Muscle of arm (tissue), 12 donors: Measurements from ENCODE around the gene RNF130. TPM values are rescaled to one million over a fixed set of nuclear protein-coding genes. Genes with fewer than 3 reads are reported as not detected.
A peak's percentile ranks its signal among the peaks of the same experiment; 100 is the strongest.

Source experiments
- DNase-seq: peaks from one replicate; pipeline ENCODE4 v3.0.0-alpha.2; 2013
- polyA plus RNA-seq, 12 donors: library from polyadenylated mRNA; unstranded; fragments of 120-200 nt; gene quantifications; one replicate each; pipeline ENCODE4 v1.2.1, GENCODE V29; 2013; ENCODE audit not compliant: insufficient read length in 12 of 12

Gene RNF130
- polyA plus RNA-seq, 12 donors = 26.0 to 63.6 (median 44.7) TPM; not detected in 1

DNA sequence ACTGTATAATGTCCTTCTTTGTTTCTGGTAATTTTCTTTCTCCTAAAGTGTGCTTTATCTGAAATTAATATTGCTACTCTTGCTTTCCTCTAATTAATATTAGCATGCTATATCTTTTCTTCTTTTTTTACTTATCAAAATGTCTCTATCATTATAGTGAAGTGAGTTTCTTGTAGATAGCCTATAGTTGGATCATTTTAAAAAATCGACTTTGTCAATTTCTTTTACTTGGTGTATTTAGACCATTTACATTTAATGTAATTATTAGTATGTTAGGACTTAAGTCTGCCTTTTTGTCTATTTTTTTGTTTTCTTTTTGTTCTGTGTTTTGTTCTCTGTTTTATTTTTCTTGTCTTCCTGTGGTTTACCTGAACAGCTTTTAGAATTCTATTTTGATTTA is 35.4 kb upstream of the RNF130 start:
- DNase-seq = no peak

DNA sequence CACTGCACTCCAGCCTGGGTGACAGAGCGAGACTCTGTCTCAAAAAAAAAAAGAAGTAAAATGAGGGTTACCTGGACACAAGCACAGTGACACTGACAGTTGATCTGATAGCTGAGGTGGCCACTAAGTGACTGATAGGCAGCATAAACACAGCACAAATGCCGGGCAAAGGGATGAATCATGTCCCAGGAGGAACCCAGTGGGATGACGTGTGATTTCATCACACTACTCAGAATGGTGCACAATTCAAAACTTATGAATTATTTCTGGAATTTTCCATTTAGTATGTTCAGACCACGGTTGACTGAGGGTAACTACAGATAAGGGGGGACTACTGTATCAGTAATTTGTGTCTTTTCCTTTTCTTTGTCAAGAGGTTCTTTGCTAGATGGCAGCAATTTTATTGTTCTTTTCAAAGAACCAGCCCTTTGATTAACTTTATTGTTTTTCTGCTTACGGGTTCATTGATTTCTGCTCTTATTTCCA is 34.3 kb upstream of the RNF130 start:
- DNase-seq = no peak

DNA sequence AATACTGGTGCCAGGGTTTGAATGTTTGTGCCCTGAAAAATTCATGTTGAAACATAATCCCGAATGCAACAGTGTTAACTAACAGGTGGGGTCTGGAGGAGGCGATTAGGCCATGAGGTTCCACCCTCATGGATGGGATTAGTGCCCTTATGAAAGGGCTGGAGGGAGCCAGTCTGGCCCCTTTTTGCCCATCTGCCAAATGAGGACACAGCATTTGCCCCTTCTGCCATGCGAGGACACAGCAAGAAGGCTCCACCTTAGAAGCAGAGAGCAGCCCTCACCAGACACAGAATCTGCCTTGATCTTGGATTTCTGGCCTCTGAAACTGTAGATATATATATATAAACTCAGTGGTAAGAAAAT is 32.6 kb upstream of the RNF130 start:
- no peak for DNase-seq

DNA sequence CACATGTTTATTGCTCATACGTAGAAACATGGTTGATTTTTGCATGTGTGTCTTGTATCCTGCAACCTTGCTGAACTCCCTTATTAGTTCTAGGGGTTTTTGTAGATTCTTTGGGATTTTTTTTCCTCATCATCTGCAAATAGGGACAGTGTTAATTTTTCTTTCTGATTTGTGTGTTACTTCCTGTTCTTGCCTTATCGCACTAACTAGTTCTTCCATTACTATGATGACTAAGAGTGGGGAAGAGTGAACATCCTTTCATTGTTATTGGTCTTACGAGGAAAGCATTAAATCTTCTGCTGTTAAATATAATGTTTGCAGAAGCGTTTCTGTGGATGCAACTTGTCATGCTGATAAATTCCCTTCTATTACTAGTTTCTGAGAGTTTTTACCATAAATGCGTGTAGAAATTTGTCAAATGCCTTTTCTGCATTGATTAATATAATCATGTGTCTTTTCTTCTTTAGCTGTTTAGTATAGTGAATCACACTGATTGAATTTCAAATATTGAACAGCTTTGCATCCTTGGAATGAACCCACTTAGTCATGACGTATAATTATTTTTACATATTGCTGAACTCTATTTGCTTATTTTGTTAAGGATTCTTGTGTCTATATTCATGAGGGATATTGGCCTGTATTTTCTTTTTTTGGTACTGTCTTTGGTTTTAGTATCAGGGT is 32.1 kb upstream of the RNF130 start:
- no peak for DNase-seq

DNA sequence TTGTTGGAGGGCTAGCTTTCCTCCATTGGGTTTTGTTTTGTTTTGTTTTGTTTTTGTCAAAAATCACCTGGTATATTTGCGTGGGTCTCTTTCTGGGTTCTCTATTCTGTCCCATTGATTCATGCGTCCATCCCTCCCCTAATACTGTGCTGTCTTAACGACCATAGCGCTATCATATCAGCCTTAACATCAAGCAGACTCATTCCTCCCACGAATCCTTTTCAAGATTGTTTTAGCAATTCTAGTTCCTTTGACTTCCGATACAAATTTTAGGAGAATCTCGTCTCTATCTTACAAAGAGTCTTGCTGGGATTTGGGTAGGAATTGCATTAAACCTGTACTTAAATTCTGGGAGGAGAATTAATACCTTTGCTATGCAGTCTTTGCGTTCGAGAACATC is 31.1 kb upstream of the RNF130 start:
- no peak for DNase-seq

DNA sequence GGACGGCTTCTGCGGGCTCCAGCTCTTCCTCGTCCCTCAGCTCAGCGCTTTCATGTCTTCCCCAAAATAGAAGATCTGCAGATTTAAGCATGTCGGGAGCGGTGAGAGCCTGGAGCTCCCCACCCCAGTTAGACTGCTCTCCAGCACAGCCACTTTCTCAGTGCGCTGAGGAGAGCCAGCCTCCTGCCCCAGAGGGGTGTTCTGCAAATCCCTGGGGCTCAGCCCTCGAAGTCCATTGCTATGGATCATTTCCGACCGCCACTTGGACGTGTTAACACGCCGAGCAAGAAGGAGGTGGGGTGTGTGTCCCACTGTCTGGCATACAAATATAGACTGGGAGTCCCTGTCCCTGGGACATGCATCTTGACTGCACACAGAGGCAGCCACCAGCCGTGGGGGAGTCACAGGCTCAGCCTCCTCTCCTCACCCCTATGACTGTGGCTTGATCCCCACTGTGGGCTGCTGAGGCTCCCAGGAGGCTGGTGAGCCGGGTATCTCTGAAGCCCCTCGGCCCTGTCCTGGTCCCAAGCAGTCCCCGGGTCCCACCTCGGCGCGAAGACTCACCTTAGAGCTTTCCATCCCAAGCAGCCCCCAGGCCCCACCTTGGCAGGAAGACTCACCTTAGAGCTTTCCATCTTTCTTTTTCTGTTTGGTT is 30.0 kb upstream of the RNF130 start:
- no peak for DNase-seq

DNA sequence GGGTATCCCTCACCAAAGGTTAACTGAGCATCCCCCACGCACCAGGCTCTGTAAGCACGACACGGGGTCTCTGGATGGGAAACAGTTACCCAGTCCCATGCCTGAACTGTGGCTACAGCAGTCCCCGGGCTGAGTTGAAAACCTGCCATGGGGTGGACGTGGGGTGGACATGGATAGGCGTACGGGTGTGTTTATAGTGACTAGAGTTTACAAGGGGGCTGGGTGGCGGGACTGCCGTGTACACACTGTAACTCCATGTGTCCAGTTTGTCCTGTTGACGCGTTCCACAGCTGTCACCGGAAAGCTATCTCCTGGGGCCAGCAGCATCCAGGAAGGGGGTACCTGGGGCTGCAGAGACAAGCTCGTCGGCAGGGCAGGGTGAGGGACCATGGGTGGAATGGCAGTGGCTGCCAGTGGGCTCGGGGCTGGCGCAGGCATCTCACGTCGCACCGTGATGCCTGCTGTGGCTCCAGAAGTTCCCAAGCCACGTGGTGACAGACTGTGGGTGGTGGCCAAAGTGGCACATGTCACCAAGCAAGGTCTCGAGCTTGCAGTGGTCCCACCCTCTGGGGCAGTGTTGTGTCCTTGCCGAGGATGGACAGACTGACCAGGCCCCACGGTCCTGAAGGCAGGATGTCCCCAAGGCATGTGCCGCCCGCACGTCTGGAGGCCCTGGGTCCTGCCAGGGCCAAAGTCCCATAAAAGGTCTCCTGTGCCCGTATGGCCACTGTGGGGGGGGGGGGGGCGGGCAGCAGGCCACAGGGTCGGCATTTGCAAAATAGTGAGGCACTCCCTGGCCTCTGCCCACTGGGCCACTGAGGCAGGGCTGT is 29.3 kb upstream of the RNF130 start:
- no peak for DNase-seq

DNA sequence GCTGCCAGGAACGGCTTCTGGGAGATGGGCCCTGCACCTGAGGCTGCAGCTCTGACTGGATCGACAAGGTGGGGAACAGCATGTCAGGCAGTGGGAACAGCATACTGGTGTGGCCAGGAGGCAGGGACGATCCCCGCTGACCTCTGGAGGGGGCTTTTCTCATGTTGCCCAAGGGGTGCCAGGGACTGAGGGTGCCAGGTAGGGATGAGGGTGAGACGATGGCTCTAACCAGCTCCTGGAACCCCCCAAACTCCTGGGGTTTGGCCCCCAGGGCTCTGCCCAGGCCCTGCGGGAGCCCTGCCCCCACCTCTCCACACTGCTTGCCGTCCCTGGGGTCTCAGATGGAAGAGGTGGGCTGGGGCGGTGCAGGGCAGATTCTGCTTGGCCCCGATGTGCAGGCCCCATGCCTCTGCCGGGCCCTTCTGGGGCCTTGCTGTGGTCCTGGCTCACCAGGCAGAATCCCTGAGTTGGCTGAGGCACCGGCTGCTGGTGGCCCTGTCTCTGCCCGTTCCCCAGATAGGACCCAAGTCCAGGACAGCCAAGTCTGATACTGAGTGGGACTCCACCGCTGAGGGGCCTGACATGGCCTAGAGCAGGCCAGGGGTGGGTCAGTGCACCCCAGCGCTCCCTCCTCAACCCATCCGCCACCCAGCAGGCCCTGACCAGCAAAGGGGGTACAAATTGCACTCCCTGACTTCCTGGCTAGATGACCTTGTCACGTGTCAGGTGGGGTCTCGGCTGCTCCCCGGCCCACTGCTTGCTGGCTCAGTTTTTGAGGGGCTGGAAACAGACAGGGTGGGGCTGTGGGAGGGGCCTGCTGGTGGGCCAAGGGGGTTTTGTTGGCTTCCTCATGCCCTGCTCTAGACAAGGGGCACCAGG is 28.4 kb upstream of the RNF130 start:
- DNase-seq = no peak

DNA sequence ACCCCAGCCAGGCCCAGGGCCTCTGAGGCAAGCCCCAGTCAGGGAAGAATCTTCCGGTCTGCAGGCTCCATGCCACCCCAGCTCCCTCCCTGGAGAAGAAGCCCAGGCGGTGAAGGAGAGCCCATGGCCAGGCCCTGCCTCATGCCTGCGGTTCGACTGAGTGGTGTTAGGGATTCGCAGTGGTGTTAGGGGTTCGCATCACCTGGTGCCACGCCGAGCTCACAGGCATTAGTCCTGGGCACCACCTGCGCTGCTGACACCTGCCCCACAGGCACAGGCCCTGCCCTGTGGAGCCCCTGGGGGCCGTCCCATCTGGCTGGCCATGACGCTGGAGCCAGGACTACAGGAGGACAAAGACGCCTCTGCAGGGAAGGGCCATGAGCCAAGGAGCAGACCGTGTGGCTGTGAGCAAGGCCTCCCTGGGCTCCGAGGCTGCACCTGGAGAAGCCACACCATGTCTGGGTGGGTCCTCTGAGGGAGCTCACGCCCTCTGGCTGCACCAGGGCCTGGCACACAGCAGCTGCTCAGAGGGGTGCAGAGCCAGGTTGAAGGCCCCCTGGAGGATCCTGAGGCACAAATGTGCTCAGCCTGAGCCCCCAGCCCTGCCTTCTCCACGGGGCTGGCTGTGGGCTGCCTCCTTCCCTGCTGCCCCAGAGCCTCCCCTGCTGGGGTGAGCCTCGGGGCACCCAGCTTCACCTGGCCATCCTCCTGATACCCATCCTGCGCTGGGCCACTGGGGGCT is 27.6 kb upstream of the RNF130 start:
- DNase-seq = no peak

DNA sequence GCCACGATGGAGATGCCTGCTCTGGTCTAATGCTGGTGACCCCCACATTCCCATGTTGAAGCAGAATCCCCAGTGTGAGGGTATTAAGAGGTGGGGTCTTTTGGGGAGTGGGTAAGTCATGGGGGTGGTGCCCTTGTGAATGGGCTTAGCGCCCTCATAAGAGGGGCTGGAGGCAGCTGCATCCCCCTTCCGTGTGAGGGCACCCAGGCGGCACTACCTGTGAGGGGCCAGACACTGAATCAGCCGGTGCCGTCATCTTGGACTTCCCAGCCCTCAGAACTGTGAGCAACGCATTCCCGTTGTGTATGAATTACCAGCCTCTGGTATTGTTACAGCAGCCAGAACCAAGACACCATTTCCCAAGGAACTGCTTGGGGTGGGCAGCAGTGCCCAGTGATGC is 27.0 kb upstream of the RNF130 start:
- DNase-seq = no peak

DNA sequence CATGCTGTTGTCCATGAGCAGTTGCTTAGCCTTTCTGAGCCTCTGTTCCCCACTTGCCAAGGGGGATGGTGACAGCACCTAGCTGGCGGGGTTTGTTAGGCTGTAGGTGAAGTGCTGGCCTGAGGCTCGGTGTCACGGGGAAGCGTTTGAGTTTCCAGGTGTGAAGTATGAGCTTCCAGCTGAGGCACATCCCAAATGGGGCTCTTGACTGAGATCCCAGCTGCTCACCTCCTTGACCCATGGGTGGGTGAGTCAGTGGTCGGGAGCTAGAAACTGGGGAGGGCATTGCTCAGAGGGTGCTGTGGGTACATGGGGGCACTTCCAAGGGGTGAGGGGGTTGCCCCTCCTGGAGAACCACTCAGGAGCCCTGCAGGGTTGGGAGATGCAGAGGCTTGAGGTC is 26.4 kb upstream of the RNF130 start:
- no peak for DNase-seq

DNA sequence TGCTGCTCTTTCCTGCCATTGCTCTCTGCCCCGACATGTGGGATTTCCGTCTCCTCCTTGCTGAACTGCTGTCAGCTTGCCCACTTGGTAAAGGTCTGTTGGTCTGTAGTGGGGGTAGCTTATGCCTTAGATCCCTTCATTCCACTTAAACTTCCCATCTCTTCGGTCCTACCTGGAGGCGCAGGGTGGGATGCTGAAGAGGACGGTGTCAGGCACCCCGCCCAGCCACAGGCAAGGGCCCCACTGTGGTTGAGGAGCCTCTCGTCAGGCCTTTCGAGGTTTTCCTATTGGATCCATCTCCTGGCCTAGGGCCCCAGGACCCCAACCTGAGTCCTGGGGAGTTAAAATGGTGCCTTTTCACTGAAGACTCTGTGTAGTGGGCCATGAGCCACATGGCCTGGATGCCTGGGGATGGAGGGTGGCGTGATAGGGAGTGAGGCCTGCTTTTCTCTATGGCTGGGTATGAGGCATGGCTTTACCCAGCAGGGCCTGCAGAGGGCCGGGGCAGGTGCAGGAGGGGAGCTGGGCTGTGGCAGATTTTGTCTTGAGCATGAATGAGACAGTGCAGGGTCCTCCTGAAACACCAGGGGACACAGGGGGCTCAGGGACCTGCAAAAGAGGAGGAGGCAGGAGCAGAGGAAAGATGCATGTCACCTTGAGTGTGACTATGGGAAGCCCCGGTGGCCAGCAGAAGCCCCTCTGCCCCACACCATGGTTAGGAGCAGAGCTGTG is 25.8 kb upstream of the RNF130 start:
- no peak for DNase-seq

DNA sequence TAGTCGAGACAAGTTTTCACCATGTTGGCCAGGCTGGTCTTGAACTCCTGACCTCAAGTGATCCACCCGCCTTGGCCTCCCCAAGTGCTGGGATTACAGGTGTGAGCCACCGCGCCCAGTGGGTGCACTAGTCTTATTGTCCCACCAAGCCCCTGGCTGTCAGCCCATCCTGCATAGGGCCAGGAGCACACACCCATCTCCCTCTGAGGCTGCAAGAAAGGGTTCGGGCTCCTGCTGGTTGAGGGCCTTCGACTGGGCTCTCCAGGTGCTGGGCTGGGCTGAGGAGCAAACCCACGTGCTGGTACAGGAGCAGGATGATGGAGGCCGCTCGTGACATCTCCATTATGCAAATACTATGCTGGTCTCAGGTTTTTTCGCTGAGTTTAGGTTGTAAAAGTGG is 25.1 kb upstream of the RNF130 start:
- DNase-seq = no peak

DNA sequence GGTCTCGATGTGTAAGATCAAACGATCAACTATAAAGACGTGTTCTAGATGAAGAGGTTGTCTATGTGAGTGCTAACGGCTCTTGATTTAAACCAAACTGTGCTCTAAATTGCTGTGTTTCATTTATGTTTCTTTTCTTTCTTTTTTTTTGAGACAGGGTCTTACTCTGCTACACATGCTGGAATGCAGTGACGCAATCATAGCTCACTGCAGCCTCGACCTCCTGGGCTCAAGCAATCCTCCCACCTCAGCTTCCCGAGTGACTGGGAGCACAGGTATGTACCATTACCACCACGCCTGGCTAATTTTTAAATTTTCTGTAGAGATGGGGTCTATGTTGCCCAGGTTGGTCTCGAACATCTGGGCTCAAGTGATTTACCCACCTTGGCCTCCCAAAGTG is 24.0 kb upstream of the RNF130 start:
- no peak for DNase-seq

DNA sequence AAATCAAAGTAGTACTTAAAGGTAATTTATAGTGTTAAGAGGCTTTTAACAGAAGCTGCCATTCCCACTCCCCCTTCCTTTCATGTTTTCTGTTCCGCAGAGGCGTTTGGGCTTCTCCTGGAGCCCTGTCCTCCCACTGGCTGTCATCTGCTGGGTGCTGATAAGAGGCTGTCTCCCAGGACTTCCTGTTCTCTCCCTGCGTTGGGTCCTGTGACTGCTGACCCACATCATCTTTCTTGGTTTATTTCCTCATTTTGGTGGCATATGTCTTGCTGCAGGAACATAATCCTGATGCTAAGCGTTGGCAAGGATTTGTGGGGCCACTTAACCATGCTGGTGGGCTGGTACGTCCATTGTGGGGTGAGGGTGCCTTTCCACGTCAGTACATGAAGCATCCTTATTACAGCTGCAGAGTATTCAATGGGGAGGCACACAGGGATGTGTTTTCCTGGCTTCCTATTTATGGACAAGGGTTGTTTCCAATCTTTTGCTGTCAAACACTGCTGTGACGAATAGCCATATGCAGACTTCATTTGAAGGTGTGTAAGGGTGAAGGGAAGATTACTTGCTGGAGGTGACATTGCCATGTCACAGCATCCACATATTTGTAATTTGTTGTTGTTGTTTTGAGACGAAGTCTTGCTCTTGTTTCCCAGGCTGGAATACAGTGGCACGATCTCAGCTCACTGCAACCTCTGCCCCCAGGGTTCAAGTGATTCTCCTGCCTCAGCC is 22.3 kb upstream of the RNF130 start:
- DNase-seq = peak; percentile 18

DNA sequence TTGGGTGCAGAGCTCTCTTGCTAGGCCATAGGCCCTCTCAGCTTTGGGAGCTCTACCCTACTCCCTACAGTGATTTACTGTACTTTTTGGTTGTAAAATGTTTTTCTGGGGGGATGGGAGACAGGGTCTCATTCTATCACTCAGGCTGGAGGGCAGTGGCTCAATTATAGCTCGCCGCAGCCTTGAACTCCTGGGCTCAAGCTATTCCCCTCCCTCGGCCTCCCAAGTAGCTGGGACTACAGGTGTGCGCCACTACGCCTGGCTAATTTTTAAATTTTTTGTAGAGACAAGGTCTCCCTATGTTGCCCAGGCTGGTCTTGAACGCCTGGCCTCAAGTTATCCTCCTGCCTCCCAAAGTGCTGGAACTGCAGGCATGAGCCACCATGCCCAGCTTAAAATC is 21.7 kb upstream of the RNF130 start:
- DNase-seq = no peak

DNA sequence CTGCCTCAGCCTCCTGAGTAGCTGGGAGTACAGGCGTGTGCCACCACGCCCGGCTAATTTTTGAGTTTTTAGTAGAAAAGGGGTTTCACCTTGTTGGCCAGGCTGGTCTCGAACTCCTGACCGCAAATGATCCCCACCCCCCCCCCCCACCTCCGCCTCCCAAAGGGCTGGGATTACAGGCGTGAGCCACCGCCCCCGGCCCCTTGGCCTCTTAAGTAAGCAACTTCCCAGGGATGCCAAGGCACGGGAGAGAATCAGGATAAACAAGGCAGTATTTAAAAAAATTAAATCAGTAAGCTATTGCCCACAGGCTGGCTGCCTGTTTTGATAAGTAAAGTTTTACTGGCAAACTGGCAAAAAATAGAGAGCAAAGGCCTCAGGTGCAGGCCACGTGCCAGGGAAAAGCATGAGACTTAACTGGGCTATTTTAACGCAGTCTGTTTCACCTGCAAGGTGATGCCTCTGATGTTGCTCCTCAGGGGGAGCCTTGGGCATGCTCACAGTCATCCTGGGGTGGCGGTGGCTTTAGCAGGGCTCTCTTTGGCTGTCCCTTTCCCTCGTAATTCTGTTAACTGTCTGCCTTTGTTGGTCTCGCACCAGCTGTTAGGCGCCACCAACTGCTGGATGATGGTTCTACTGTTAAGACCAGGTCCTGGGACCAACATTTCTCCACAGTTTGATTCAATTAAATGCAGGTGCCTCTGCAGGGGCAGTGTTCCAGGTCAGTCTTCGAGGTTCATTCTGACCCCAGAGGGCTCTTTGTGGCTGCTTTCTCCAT is 19.4 kb upstream of the RNF130 start:
- DNase-seq = no peak

DNA sequence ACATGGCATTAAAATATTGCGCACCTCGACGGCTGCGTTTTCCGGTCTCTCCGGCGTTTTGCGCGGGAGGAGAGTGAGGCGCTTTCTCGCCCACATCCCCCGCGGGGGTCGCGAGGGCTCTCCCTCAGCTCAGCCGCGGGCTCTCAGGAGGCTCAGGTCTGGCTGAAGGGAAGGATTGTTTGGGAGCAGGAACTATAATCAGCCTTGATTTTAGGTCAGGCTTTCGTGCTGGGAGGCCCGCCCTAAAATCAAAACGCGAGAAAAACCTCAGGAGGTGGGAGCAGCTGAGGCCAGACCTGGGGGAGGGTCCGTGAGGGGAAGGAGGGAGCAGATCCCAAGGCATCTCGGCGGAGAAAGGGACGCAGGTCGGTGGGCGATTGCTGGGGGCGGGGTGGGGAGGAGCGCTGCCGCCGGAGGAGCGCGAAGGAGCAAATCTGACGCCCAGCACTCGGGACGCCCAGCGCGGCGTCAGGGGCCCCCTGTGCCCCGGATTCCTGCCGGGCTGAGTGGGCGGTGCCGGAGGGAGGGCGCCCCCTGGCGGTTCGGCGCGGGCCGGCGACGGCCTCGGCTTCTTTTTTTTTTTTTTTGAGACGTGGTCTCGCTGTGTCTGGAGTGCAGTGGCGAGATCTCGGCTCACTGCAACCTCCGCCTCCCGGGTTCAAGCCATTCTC is 18.7 kb upstream of the RNF130 start:
- DNase-seq = peak; percentile 83
